ENCODE data around the gene NDUFS3.
A peak's percentile ranks its signal among the peaks of the same experiment; 100 is the strongest.

NDUFS3 gene

GRCh38 chr11:47616726-47617416 lies 38.0 kb downstream of the NDUFS3 start:
- peak; percentile 30; the same call in 1 of the 2 replicates for TF ChIP-seq CTCF (IDR thresholded peaks at IDR 0.05)

GRCh38 chr11:47617417-47617809 lies 38.5 kb downstream of the NDUFS3 start:
- TF ChIP-seq CTCF (IDR thresholded peaks at IDR 0.05) = no peak

DNA sequence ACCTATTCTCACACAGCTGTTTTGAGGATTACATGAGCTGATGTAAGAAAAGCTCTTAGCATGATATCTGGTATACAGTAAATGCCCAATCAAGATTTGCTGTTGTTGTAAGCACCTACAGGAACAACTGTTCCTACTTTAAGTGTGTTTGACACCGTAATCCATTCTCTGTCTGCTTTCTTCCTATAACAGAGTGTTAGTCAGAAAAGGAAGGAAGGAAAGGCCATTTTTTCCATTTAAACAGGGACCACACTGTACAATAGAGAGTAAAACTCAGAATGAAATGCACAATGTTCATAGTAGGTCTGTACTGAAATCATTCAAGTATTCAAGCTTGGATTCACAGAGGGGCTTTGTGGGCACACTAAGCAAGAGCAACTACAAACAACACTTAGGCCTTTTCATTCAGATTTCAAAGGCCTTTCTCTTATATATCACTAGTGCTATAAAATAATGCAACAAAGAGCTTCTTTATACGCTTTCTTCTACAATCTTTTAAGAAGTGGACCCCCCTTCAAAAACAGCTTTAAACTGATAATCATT lies 42.0 kb downstream of the NDUFS3 start:
- no peak for TF ChIP-seq CTCF (IDR thresholded peaks at IDR 0.05)

GRCh38 chr11:47626234-47626633 lies 47.4 kb downstream of the NDUFS3 start:
- no peak for TF ChIP-seq CTCF (IDR thresholded peaks at IDR 0.05)

DNA sequence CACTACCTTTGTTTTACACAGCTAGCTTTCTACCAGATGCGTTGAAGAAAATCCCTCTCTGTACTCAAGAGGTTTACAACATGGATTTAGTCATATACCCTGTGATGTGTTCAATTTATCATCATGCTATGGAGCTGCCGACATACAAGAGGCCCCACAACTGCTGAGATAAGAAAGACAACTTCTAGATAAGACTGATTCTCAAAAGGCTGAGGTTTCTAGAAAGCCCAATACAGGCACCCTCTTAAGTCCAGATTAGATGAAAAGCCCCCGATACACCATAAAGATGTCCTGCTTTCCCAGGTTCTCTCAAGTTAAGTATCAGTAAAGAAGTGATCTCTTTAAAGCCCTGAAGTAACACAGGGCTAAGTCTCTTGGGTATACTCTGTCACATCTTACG lies 49.2 kb downstream of the NDUFS3 start:
- no peak for TF ChIP-seq CTCF (IDR thresholded peaks at IDR 0.05)

DNA sequence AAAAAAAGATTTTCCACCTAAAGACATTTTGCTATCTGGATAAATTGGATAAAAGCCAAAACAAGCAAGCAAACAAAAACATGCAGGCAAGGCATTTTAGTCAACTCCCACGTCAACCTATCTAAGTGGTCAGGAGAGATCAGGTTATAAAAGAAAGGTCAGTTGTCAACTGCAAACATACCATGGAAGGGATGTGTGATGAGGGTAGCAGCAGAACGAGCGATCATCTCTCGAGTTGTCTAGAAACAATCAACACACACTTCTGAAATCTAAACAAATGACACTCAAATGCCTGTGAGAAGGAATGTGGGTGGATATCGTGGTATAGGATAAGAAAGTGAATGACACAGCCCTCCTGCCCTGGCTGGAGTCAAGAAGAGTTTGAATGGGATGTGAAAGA lies 52.6 kb downstream of the NDUFS3 start:
- no peak for TF ChIP-seq CTCF (IDR thresholded peaks at IDR 0.05)

Data from LNCAP (cell line).